Natural killer cell (primary cell): ENCODE measurements around the gene MCMBP. TPM values are rescaled to one million over a fixed set of nuclear protein-coding genes. Genes with fewer than 3 reads are reported as not detected.

Source experiments
- ATAC-seq, 3 donors: fragments of 150-1000 bp in 2 of 3; fragments of 200-7000 bp in 1 of 3; cut with Tn5 transposase; 1 replicate in 1 of 3; 2 replicates in 2 of 3; pipeline ENCODE4 v1.10.0; 2021; ENCODE audit warnings: mild to moderate bottlenecking in 2 of 3, moderate library complexity in 2 of 3
- DNase-seq, 2 donors: peaks; one replicate each; pipeline versions ENCODE4 v3.0.0 to v3.0.0-alpha.2; 2013 to 2021; ENCODE audit warnings: mixed read lengths in 1 of 2
- H3K27ac ChIP-seq: one replicate; pipeline ENCODE4 v1.5.1; 2013; ENCODE audit warnings: mild to moderate bottlenecking, low read length
- H3K27me3 ChIP-seq: one replicate; pipeline ENCODE4 v1.6.1; 2013; ENCODE audit warnings: low read length; ENCODE audit not compliant: control insufficient read depth, insufficient read depth
- H3K36me3 ChIP-seq: one replicate; pipeline ENCODE4 v1.6.1; 2013; ENCODE audit warnings: low read length; ENCODE audit not compliant: control insufficient read depth, insufficient read depth
- H3K4me1 ChIP-seq: one replicate; pipeline ENCODE4 v1.6.1; 2013; ENCODE audit warnings: low read length; ENCODE audit not compliant: control insufficient read depth, insufficient read depth
- H3K4me3 ChIP-seq: one replicate; pipeline ENCODE4 v1.5.1; 2013; ENCODE audit warnings: low read length
- H3K9me3 ChIP-seq: one replicate; pipeline ENCODE4 v1.6.1; 2013; ENCODE audit warnings: low read length; ENCODE audit not compliant: control insufficient read depth, insufficient read depth
- H3K27ac Mint-ChIP-seq, 2 donors: one replicate each; pipeline ENCODE4 v1.8.0; 2022; ENCODE audit warnings: mild to moderate bottlenecking in 2 of 2, mixed read lengths in 2 of 2, moderate library complexity in 1 of 2
- H3K27me3 Mint-ChIP-seq, 2 donors: one replicate each; pipeline ENCODE4 v1.8.0; 2022; ENCODE audit warnings: low read depth in 2 of 2, mixed read lengths in 2 of 2
- H3K36me3 Mint-ChIP-seq: one replicate; pipeline ENCODE4 v1.8.0; 2022; ENCODE audit warnings: mixed read lengths
- H3K4me1 Mint-ChIP-seq, 2 donors: one replicate each; pipeline ENCODE4 v1.8.0; 2022; ENCODE audit warnings: mixed read lengths in 2 of 2
- H3K4me3 Mint-ChIP-seq: one replicate; pipeline ENCODE4 v1.8.0; 2022; ENCODE audit warnings: mild to moderate bottlenecking, moderate library complexity, mixed read lengths
- H3K9me3 Mint-ChIP-seq, 2 donors: one replicate each; pipeline ENCODE4 v1.8.0; 2022; ENCODE audit warnings: mixed read lengths in 2 of 2
- WGBS: methylation state at CpG from one replicate; pipeline ENCODE4 v1.1.7; 2013; ENCODE audit warnings: missing lambda C conversion rate; ENCODE audit not compliant: insufficient coverage; 5-methylcytosine and 5-hydroxymethylcytosine counted together
- intact Hi-C: fragments of 100-400 bp; cut with micrococcal nuclease; formaldehyde crosslinking; loops from one replicate; pipeline ENCODE4 v1.14.2; 2022
- total RNA-seq, 4 donors: library from RNA; stranded (reverse); fragments of 120-200 nt in 1 of 4; gene quantifications; one replicate each; pipeline versions ENCODE4 v1.2.3 to v1.2.4, GENCODE V29; 2013 to 2022
- TF ChIP-seq, protein P1 (sequence below): fragments of 200-600 bp; IDR thresholded peaks from one replicate; pipeline ENCODE4 v1.8.0; 2022; ENCODE audit warnings: antibody characterized with exemption

Gene MCMBP, protein sequence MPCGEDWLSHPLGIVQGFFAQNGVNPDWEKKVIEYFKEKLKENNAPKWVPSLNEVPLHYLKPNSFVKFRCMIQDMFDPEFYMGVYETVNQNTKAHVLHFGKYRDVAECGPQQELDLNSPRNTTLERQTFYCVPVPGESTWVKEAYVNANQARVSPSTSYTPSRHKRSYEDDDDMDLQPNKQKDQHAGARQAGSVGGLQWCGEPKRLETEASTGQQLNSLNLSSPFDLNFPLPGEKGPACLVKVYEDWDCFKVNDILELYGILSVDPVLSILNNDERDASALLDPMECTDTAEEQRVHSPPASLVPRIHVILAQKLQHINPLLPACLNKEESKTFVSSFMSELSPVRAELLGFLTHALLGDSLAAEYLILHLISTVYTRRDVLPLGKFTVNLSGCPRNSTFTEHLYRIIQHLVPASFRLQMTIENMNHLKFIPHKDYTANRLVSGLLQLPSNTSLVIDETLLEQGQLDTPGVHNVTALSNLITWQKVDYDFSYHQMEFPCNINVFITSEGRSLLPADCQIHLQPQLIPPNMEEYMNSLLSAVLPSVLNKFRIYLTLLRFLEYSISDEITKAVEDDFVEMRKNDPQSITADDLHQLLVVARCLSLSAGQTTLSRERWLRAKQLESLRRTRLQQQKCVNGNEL
- total RNA-seq, result 10 to 100 TPM; 26.4 to 39.2 (median 28.6) TPM
- 51.8 TPM for total RNA-seq (2013)

- Histone ChIP-seq H3K4me1 (peaks cover 17% of the 10 kb centered on the region), H3K27me3 (no peaks in the 10 kb centered on the region), H3K36me3 (no peaks in the 10 kb centered on the region), H3K4me3 (peak within 1 kb of the TSS; percentile 72), H3K27ac (peak within 1 kb of the TSS; percentile 65), H3K9me3 (no peaks in the 10 kb centered on the region)
- Mint-ChIP-seq H3K4me1 (peaks cover 38 to 43% of the 10 kb centered on the region in 2 donors), H3K27ac (peak within 1 kb of the TSS; percentile 83 to 91), H3K4me3 (peak within 1 kb of the TSS; percentile 92), H3K36me3 (no peaks in the 10 kb centered on the region), H3K9me3 (no peaks in the 10 kb centered on the region), H3K27me3 (no peaks in the 10 kb centered on the region)
- intact Hi-C loops, result loop anchor here (2.0 to 5.0 kb wide), 2 partner anchors 185 to 276 kb away; partner anchors contain the start of gene TIAL1
- WGBS, result under 1% methylated on average over 42 of the region's 42 CpGs
- no peak for ATAC-seq
- TF ChIP-seq, protein P1, sequence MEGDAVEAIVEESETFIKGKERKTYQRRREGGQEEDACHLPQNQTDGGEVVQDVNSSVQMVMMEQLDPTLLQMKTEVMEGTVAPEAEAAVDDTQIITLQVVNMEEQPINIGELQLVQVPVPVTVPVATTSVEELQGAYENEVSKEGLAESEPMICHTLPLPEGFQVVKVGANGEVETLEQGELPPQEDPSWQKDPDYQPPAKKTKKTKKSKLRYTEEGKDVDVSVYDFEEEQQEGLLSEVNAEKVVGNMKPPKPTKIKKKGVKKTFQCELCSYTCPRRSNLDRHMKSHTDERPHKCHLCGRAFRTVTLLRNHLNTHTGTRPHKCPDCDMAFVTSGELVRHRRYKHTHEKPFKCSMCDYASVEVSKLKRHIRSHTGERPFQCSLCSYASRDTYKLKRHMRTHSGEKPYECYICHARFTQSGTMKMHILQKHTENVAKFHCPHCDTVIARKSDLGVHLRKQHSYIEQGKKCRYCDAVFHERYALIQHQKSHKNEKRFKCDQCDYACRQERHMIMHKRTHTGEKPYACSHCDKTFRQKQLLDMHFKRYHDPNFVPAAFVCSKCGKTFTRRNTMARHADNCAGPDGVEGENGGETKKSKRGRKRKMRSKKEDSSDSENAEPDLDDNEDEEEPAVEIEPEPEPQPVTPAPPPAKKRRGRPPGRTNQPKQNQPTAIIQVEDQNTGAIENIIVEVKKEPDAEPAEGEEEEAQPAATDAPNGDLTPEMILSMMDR, result no peak
- no peak for DNase-seq
Observed at GRCh38 chr10:119872610-119872859, at the start of gene MCMBP. MCMBP (minus strand) TSS chr10:119872843; CDS start chr10:119872584, 259 bp downstream.

GRCh38 chr10:119919826-119920225 is 47.2 kb upstream of the MCMBP start:
- ATAC-seq, result no peak
- no peaks in the 10 kb centered on the region for H3K9me3 Mint-ChIP-seq
- no peak overlapping the region for H3K4me3 ChIP-seq
- no peaks in the 10 kb centered on the region for H3K9me3 ChIP-seq
- peaks cover 69% of the 10 kb centered on the region for H3K36me3 ChIP-seq
- H3K4me3 Mint-ChIP-seq, result no peak overlapping the region
- H3K27me3 ChIP-seq, result no peaks in the 10 kb centered on the region
- no peaks in the 10 kb centered on the region for H3K27me3 Mint-ChIP-seq
- DNase-seq, result no peak
- no peak overlapping the region for H3K27ac ChIP-seq
- TF ChIP-seq, protein P1, result no peak
- peaks cover 0 to 7% of the 10 kb centered on the region in 2 donors for H3K4me1 Mint-ChIP-seq
- H3K36me3 Mint-ChIP-seq, result peaks cover 43% of the 10 kb centered on the region
- 0% methylated on average over 1 of the region's 1 CpG for WGBS
- no peaks in the 10 kb centered on the region for H3K4me1 ChIP-seq
- peak overlapping the region in 1 of 2 donors; percentile 57 for H3K27ac Mint-ChIP-seq
- intact Hi-C loops, result no loop called here

DNA sequence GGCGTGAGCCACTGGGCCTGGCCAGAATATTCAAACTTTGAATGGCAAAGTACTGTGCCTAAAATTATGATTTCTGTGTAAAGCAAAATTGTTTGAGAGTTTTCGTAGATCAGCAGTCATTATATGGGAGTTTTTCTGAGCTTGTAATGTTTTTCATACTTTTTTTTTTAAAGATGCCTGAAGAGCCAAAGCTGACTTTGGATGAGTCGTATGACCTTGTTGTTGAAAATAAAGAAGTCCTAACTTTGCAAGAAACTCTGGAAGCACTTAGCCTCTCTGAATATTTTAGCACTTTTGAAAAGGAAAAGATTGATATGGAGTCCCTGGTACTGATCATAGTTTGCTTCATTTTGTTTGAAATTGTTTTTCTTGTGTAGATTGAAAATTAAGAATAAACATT is 46.6 kb upstream of the MCMBP start:
- WGBS, result 98% methylated on average over 3 of the region's 3 CpGs
- H3K27ac Mint-ChIP-seq, result peak overlapping the region in 1 of 2 donors; percentile 57
- ATAC-seq (no peak), DNase-seq (no peak)
- TF ChIP-seq, protein P1, result no peak
- intact Hi-C loops, result no loop called here
- peaks cover 70% of the 10 kb centered on the region for H3K36me3 ChIP-seq
- no peak overlapping the region for H3K27ac ChIP-seq
- H3K4me3 Mint-ChIP-seq, result no peak overlapping the region
- no peaks in the 10 kb centered on the region for H3K27me3 ChIP-seq
- no peaks in the 10 kb centered on the region for H3K9me3 Mint-ChIP-seq
- H3K4me1 ChIP-seq, result no peaks in the 10 kb centered on the region
- peaks cover 43% of the 10 kb centered on the region for H3K36me3 Mint-ChIP-seq
- no peak overlapping the region for H3K4me3 ChIP-seq
- H3K4me1 Mint-ChIP-seq, result peaks cover 0 to 7% of the 10 kb centered on the region in 2 donors
- H3K27me3 Mint-ChIP-seq, result no peaks in the 10 kb centered on the region
- H3K9me3 ChIP-seq, result no peaks in the 10 kb centered on the region
